Urinary bladder (tissue), 4 donors: ENCODE measurements around the gene ZXDC. TPM values are rescaled to one million over a fixed set of nuclear protein-coding genes. Genes with fewer than 3 reads are reported as not detected.
A peak's percentile ranks its signal among the peaks of the same experiment; 100 is the strongest.

ENCODE experiments used
- DNase-seq: peaks from one replicate; pipeline ENCODE4 v3.0.0-alpha.2; 2015; ENCODE audit errors: extremely low spot score
- H3K27ac ChIP-seq: one replicate; pipeline ENCODE4 v1.5.1; 2013; ENCODE audit warnings: low read depth, mild to moderate bottlenecking, moderate library complexity
- H3K36me3 ChIP-seq: one replicate; pipeline ENCODE4 v1.6.1; 2013; ENCODE audit warnings: mild to moderate bottlenecking, moderate library complexity; ENCODE audit not compliant: insufficient read depth
- H3K4me1 ChIP-seq: one replicate; pipeline ENCODE4 v1.6.1; 2013; ENCODE audit warnings: mild to moderate bottlenecking, moderate library complexity; ENCODE audit not compliant: insufficient read depth
- H3K4me3 ChIP-seq: one replicate; pipeline ENCODE4 v1.5.1; 2013; ENCODE audit warnings: low read depth, low read length
- WGBS: extraction: QIAGEN DNeasy Blood & Tissue Kit; methylation state at CpG from one replicate; pipeline ENCODE4 v1.1.7; 2013; 5-methylcytosine and 5-hydroxymethylcytosine counted together
- polyA plus RNA-seq: library from polyadenylated mRNA; stranded (reverse); fragments of 200-250 nt; gene quantifications from one replicate; pipeline ENCODE4 v1.2.3, GENCODE V29; 2013
- total RNA-seq: library from RNA; depleted of rRNA; stranded (reverse); fragments of >200 nt; gene quantifications from one replicate; pipeline ENCODE4 v1.2.3, GENCODE V29; 2014
- donor health status: healthy with polysubstance abuse.
- donor health status: healthy.

Gene ZXDC
- total and polyA plus RNA-seq, 2 donors = 16.4 to 26.2 TPM

- Histone ChIP-seq H3K4me1 (no peaks in the 10 kb centered on the region), H3K36me3 (no peaks in the 10 kb centered on the region), H3K4me3 (no peak overlapping the region), H3K27ac (no peak overlapping the region)
- 91% methylated on average over 15 of the region's 15 CpGs for WGBS
- no peak for DNase-seq
Observed at GRCh38 chr3:126390201-126390600, 85.5 kb downstream of the ZXDC start.

GRCh38 chr3:126389794-126390146 is 85.9 kb downstream of the ZXDC start:
- Histone ChIP-seq H3K4me3 (no peak overlapping the region), H3K36me3 (no peaks in the 10 kb centered on the region), H3K4me1 (no peaks in the 10 kb centered on the region), H3K27ac (no peak overlapping the region)
- 72% methylated on average over 17 of the region's 17 CpGs for WGBS
- DNase-seq = no peak

GRCh38 chr3:126389112-126389793 is 86.4 kb downstream of the ZXDC start:
- Histone ChIP-seq H3K4me1 (no peaks in the 10 kb centered on the region), H3K4me3 (peak overlapping the region; percentile 12), H3K27ac (peak overlapping the region; percentile 74), H3K36me3 (no peaks in the 10 kb centered on the region)
- peak; percentile 55 for DNase-seq
- 2% methylated on average over 58 of the region's 58 CpGs for whole genome bisulfite sequencing

Other genes starting within 250 kb of the ZXDC start
- gene KLF15, start 118.5 kb downstream of the ZXDC start, total RNA-seq = 1.6 TPM
- 57.3 TPM for gene KLF15, start 118.5 kb downstream of the ZXDC start, polyA plus RNA-seq
- not detected for gene CFAP100, start 81.0 kb downstream of the ZXDC start, total RNA-seq
- gene CFAP100, start 81.0 kb downstream of the ZXDC start, polyA plus RNA-seq = not detected
- gene UROC1, start 41.9 kb upstream of the ZXDC start, total RNA-seq = not detected
- gene UROC1, start 41.9 kb upstream of the ZXDC start, polyA plus RNA-seq = 0.03 TPM
- gene CHST13, start 48.3 kb upstream of the ZXDC start, total RNA-seq = 0.32 TPM
- gene CHST13, start 48.3 kb upstream of the ZXDC start, polyA plus RNA-seq = 0.24 TPM
- gene C3orf22, start 83.0 kb upstream of the ZXDC start, total RNA-seq = not detected
- gene C3orf22, start 83.0 kb upstream of the ZXDC start, polyA plus RNA-seq = not detected
- gene TXNRD3, start 179.2 kb upstream of the ZXDC start, total RNA-seq = 17.8 TPM
- 7.2 TPM for gene TXNRD3, start 179.2 kb upstream of the ZXDC start, polyA plus RNA-seq
- 5.4 TPM for gene CHCHD6, start 228.3 kb upstream of the ZXDC start, total RNA-seq
- 20.9 TPM for gene CHCHD6, start 228.3 kb upstream of the ZXDC start, polyA plus RNA-seq